Esophagus squamous epithelium (tissue), 5 donors: ENCODE data around the gene ADAM12. TPM values are rescaled to one million over a fixed set of nuclear protein-coding genes. Genes with fewer than 3 reads are reported as not detected.

ENCODE experiments used
- DNase-seq: peaks from one replicate; lab custom pipeline; 2025; lab: John Stamatoyannopoulos, UW
- H3K27ac ChIP-seq, 4 donors: fragments of 200-600 bp; sonication (generic); one replicate each; pipeline ENCODE4 v1.5.1; 2016 to 2019; ENCODE audit warnings: mild to moderate bottlenecking in 1 of 4
- H3K27me3 ChIP-seq, 4 donors: fragments of 200-600 bp; sonication (generic); 1 replicate in 3 of 4; 2 replicates in 1 of 4; pipeline versions ENCODE4 v1.5.1 to v1.6.0; 2017 to 2021; ENCODE audit warnings: antibody characterized with exemption in 1 of 4
- H3K36me3 ChIP-seq, 3 donors: fragments of 200-600 bp; sonication (generic); one replicate each; pipeline ENCODE4 v1.5.1; 2016 to 2019
- H3K4me1 ChIP-seq, 3 donors: fragments of 200-600 bp; sonication (generic); one replicate each; pipeline ENCODE4 v1.5.1; 2017 to 2019
- H3K4me3 ChIP-seq, 4 donors: fragments of 200-600 bp; sonication (generic); 1 replicate in 3 of 4; 2 replicates in 1 of 4; pipeline ENCODE4 v1.5.1; 2016 to 2019; ENCODE audit warnings: mild to moderate bottlenecking in 2 of 4, moderate library complexity in 1 of 4
- H3K9me3 ChIP-seq, 3 donors: fragments of 200-600 bp; sonication (generic); one replicate each; pipeline ENCODE4 v1.5.1; 2016 to 2019
- CTCF ChIP-seq, 6 experiments: fragments of 450-650 bp in 4 of 6; fragments of 200-600 bp in 2 of 6; sonication (generic) in 2 of 6; IDR thresholded peaks; one replicate each; pipeline ENCODE4 v1.5.1; 2016 to 2019; ENCODE audit warnings: antibody characterized with exemption in 6 of 6, mild to moderate bottlenecking in 4 of 6, moderate library complexity in 4 of 6
- POLR2A ChIP-seq, 4 donors: fragments of 450-650 bp; IDR thresholded peaks; one replicate each; pipeline ENCODE4 v1.6.1; 2017; ENCODE audit warnings: antibody characterized with exemption in 4 of 4, mild to moderate bottlenecking in 4 of 4, moderate library complexity in 3 of 4
- WGBS, 2 donors: methylation state at CpG; one replicate each; pipeline ENCODE4 v1.1.5; 2018; 5-methylcytosine and 5-hydroxymethylcytosine counted together
- intact Hi-C: fragments of 100-400 bp; cut with DNase I; formaldehyde crosslinking; loops from one replicate; pipeline ENCODE4 v1.15.0; 2022
- total RNA-seq, 4 donors: library from RNA; depleted of rRNA; stranded (reverse); fragments of >200 nt; gene quantifications; one replicate each; pipeline ENCODE4 v1.1.0, GENCODE V29; 2016
- donor health status: DM: yes; HTN: yes; CAD: no.

The ADAM12 gene
- total RNA-seq, 4 donors from 2014 or later: 0.57 to 1.1 (median 0.76) TPM; not detected in 1

- no peak for DNase-seq
- intact Hi-C loops: no loop called here
- no peaks in the 10 kb centered on the region for H3K36me3 ChIP-seq
- WGBS, 2 donors: 90 to 92% methylated on average over 21 of the region's 21 CpGs
- no peak for TF ChIP-seq CTCF (IDR thresholded peaks at IDR 0.05)
- TF ChIP-seq POLR2A (IDR thresholded peaks at IDR 0.05): no peak
- no peak overlapping the region for H3K27ac ChIP-seq
- no peaks in the 10 kb centered on the region for H3K27me3 ChIP-seq
- H3K4me1 ChIP-seq: no peaks in the 10 kb centered on the region
- no peak overlapping the region for H3K4me3 ChIP-seq
- H3K9me3 ChIP-seq: no peaks in the 10 kb centered on the region
These were observed 259.7 kb downstream of the ADAM12 start for GRCh38 chr10:126128581-126128980.

- TF ChIP-seq POLR2A (IDR thresholded peaks at IDR 0.05): no peak
- no peak for TF ChIP-seq CTCF (IDR thresholded peaks at IDR 0.05)
- intact Hi-C loops: no loop called here
- no peaks in the 10 kb centered on the region for H3K4me1 ChIP-seq
- H3K4me3 ChIP-seq: no peak overlapping the region
- H3K27ac ChIP-seq: no peak overlapping the region
- WGBS, 2 donors: 82 to 85% methylated on average over 7 of the region's 7 CpGs
- no peaks in the 10 kb centered on the region for H3K9me3 ChIP-seq
- H3K27me3 ChIP-seq: no peaks in the 10 kb centered on the region
- no peak for DNase-seq
- H3K36me3 ChIP-seq: no peaks in the 10 kb centered on the region
These were observed 260.7 kb downstream of the ADAM12 start for GRCh38 chr10:126127481-126128029.

GRCh38 chr10:126126866-126127265 lies 261.4 kb downstream of the ADAM12 start:
- Histone ChIP-seq H3K4me3 (no peak overlapping the region), H3K4me1 (no peaks in the 10 kb centered on the region), H3K9me3 (no peaks in the 10 kb centered on the region), H3K27ac (no peak overlapping the region), H3K27me3 (no peaks in the 10 kb centered on the region), H3K36me3 (no peaks in the 10 kb centered on the region)
- 67 to 100% methylated on average over 1 of the region's 4 CpGs for WGBS, 2 donors
- TF ChIP-seq POLR2A (IDR thresholded peaks at IDR 0.05) (no peak), CTCF (IDR thresholded peaks at IDR 0.05) (no peak)
- no peak for DNase-seq
- intact Hi-C loops: no loop called here

GRCh38 chr10:126126023-126126422 lies 262.3 kb downstream of the ADAM12 start:
- no peak overlapping the region for H3K27ac ChIP-seq
- H3K4me1 ChIP-seq: no peaks in the 10 kb centered on the region
- DNase-seq: no peak
- no peaks in the 10 kb centered on the region for H3K36me3 ChIP-seq
- H3K4me3 ChIP-seq: no peak overlapping the region
- 84 to 89% methylated on average over 5 of the region's 5 CpGs for WGBS, 2 donors
- TF ChIP-seq POLR2A (IDR thresholded peaks at IDR 0.05) (no peak), CTCF (IDR thresholded peaks at IDR 0.05) (no peak)
- no peaks in the 10 kb centered on the region for H3K9me3 ChIP-seq
- H3K27me3 ChIP-seq: no peaks in the 10 kb centered on the region
- intact Hi-C loops: no loop called here

- H3K9me3 ChIP-seq: no peaks in the 10 kb centered on the region
- no peak overlapping the region for H3K4me3 ChIP-seq
- H3K4me1 ChIP-seq: no peaks in the 10 kb centered on the region
- H3K27ac ChIP-seq: no peak overlapping the region
- 76 to 81% methylated on average over 9 of the region's 9 CpGs for WGBS, 2 donors
- no peak for DNase-seq
- no peaks in the 10 kb centered on the region for H3K36me3 ChIP-seq
- no peaks in the 10 kb centered on the region for H3K27me3 ChIP-seq
- TF ChIP-seq CTCF (IDR thresholded peaks at IDR 0.05): no peak
- TF ChIP-seq POLR2A (IDR thresholded peaks at IDR 0.05): no peak
- intact Hi-C loops: no loop called here
These were observed 263.5 kb downstream of the ADAM12 start for GRCh38 chr10:126124668-126125349.
